ENCODE data around the gene DCXR.

DNA sequence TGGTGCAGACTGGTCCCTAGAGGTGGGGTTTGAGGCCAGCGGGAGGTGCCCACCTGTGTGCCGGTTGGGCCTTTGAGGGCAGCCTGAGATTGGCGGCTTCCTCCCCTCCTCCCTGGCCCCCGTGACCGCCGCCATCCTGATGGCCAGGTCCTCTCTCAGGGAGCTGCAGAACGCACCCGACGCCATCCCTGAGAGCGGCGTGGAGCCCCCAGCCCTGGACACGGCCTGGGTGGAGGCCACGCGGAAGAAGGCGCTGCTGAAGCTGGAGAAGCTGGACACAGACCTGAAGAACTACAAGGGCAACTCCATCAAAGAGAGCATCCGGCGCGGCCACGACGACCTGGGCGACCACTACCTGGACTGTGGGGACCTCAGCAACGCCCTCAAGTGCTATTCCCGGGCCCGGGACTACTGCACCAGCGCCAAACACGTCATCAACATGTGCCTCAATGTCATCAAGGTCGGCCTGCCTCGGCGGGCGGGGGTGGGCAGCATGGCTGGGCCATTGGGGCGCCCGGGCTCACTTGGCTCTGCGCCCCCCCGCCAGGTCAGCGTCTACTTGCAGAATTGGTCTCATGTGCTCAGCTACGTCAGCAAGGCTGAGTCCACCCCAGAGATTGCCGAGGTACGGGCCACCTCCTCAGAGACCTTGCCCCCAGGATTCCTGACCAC is 17.0 kb upstream of the DCXR start:
- no peak for TF ChIP-seq POLR2A (IDR thresholded peaks at IDR 0.05; ENCODE audit: borderline replicate concordance, extremely low read depth, insufficient read depth, insufficient read length)
- TF ChIP-seq RAD21 (IDR thresholded peaks at IDR 0.05; ENCODE audit: low read depth), result no peak
- no peak for TF ChIP-seq FOSL1 (IDR thresholded peaks at IDR 0.05; ENCODE audit: low read depth)
- no peak for TF ChIP-seq MAX (IDR thresholded peaks at IDR 0.05)
- TF ChIP-seq EGR1 (IDR thresholded peaks at IDR 0.05; ENCODE audit: low read depth), result no peak
- TF ChIP-seq, protein P1, sequence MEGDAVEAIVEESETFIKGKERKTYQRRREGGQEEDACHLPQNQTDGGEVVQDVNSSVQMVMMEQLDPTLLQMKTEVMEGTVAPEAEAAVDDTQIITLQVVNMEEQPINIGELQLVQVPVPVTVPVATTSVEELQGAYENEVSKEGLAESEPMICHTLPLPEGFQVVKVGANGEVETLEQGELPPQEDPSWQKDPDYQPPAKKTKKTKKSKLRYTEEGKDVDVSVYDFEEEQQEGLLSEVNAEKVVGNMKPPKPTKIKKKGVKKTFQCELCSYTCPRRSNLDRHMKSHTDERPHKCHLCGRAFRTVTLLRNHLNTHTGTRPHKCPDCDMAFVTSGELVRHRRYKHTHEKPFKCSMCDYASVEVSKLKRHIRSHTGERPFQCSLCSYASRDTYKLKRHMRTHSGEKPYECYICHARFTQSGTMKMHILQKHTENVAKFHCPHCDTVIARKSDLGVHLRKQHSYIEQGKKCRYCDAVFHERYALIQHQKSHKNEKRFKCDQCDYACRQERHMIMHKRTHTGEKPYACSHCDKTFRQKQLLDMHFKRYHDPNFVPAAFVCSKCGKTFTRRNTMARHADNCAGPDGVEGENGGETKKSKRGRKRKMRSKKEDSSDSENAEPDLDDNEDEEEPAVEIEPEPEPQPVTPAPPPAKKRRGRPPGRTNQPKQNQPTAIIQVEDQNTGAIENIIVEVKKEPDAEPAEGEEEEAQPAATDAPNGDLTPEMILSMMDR (IDR thresholded peaks at IDR 0.05 in 2 of 3, conservative IDR thresholded peaks at IDR 0.05 in 1 of 3; ENCODE audit: borderline replicate concordance in 1 of 3, insufficient read depth in 1 of 3, low read depth in 2 of 3, low read length in 2 of 3), result no peak
- no peak for TF ChIP-seq EZH2 (IDR thresholded peaks at IDR 0.05)
- TF ChIP-seq SIN3A (IDR thresholded peaks at IDR 0.05; ENCODE audit: low read depth), result no peak
- TF ChIP-seq ZNF274 (IDR thresholded peaks at IDR 0.05; ENCODE audit: low read depth, low read length), result no peak
- no peak for TF ChIP-seq POLR2AphosphoS5 (IDR thresholded peaks at IDR 0.05; ENCODE audit: low read depth, low read length)
- TF ChIP-seq TCF7L2 (IDR thresholded peaks at IDR 0.05; ENCODE audit: borderline replicate concordance, extremely low read depth, insufficient read depth, insufficient read length), result no peak
